H9 (cell line): ENCODE results near the gene SNX11. TPM values are rescaled to one million over a fixed set of nuclear protein-coding genes. Genes with fewer than 3 reads are reported as not detected.

ENCODE experiments used
- DNase-seq: peaks from one replicate; pipeline ENCODE4 v3.0.0-alpha.2; 2017
- H2AFZ ChIP-seq: one replicate; pipeline ENCODE4 v1.6.1; 2013; ENCODE audit warnings: mild to moderate bottlenecking, low read length, control low read depth, moderate library complexity
- H2AK5ac ChIP-seq: 2 replicates; pipeline ENCODE4 v1.6.1; 2013; ENCODE audit warnings: low read length, control low read depth, mixed read lengths; ENCODE audit not compliant: insufficient read length
- H2BK120ac ChIP-seq: one replicate; pipeline ENCODE4 v1.6.1; 2013; ENCODE audit warnings: low read depth, mild to moderate bottlenecking, low read length, control low read depth, inconsistent platforms; ENCODE audit not compliant: poor library complexity, severe bottlenecking
- H2BK12ac ChIP-seq: 2 replicates; pipeline ENCODE4 v1.6.1; 2013; ENCODE audit warnings: low read length, control low read depth, mixed read lengths, low read depth; ENCODE audit not compliant: insufficient read length
- H2BK15ac ChIP-seq: 2 replicates; pipeline ENCODE4 v1.6.1; 2013; ENCODE audit warnings: low read depth, low read length, control low read depth
- H2BK20ac ChIP-seq: one replicate; pipeline ENCODE4 v1.6.1; 2013; ENCODE audit warnings: low read depth, mild to moderate bottlenecking, low read length, control low read depth, inconsistent platforms; ENCODE audit not compliant: poor library complexity, severe bottlenecking
- H2BK5ac ChIP-seq: 2 replicates; pipeline ENCODE4 v1.6.1; 2013; ENCODE audit warnings: low read length, control low read depth, mixed read lengths; ENCODE audit not compliant: insufficient read length
- H3K14ac ChIP-seq: 2 replicates; pipeline ENCODE4 v1.6.1; 2013; ENCODE audit warnings: low read length, control low read depth; ENCODE audit not compliant: insufficient read depth
- H3K18ac ChIP-seq: 2 replicates; pipeline ENCODE4 v1.6.1; 2013; ENCODE audit warnings: low read depth, mild to moderate bottlenecking, mixed read lengths, low read length, control low read depth; ENCODE audit not compliant: insufficient read length
- H3K23ac ChIP-seq: 2 replicates; pipeline ENCODE4 v1.6.1; 2013; ENCODE audit warnings: low read length, control low read depth, mixed read lengths, low read depth; ENCODE audit not compliant: insufficient read length
- H3K23me2 ChIP-seq: 2 replicates; pipeline ENCODE4 v1.6.1; 2013; ENCODE audit warnings: low read depth, mild to moderate bottlenecking, mixed read lengths, low read length, control low read depth; ENCODE audit not compliant: insufficient read length, poor library complexity, severe bottlenecking
- H3K27ac ChIP-seq: 2 replicates; pipeline ENCODE4 v1.5.1; 2013; ENCODE audit warnings: low read length, control low read depth, mixed read lengths, low read depth; ENCODE audit not compliant: insufficient read length
- H3K27me3 ChIP-seq: 2 replicates; pipeline ENCODE4 v1.6.1; 2013; ENCODE audit warnings: low read length, control low read depth, inconsistent platforms; ENCODE audit not compliant: insufficient read depth
- H3K4ac ChIP-seq: 2 replicates; pipeline ENCODE4 v1.6.1; 2013; ENCODE audit warnings: low read depth, mild to moderate bottlenecking, control low read depth, inconsistent platforms, low read length, moderate library complexity
- H3K4me1 ChIP-seq: 2 replicates; pipeline ENCODE4 v1.6.1; 2013; ENCODE audit warnings: low read length, control low read depth, inconsistent platforms; ENCODE audit not compliant: insufficient read depth
- H3K4me2 ChIP-seq: 2 replicates; pipeline ENCODE4 v1.6.1; 2013; ENCODE audit warnings: low read length, control low read depth, mixed read lengths; ENCODE audit not compliant: insufficient read length, insufficient read depth
- H3K56ac ChIP-seq: 2 replicates; pipeline ENCODE4 v1.6.1; 2013; ENCODE audit warnings: low read depth, mild to moderate bottlenecking, mixed read lengths, low read length, control low read depth; ENCODE audit not compliant: insufficient read length
- H3K79me1 ChIP-seq: 2 replicates; pipeline ENCODE4 v1.6.1; 2013; ENCODE audit warnings: low read depth, mild to moderate bottlenecking, moderate library complexity, low read length, control low read depth, inconsistent platforms; ENCODE audit not compliant: insufficient read depth, poor library complexity, severe bottlenecking
- H3K79me2 ChIP-seq: 2 replicates; pipeline ENCODE4 v1.6.1; 2013; ENCODE audit warnings: low read length, control low read depth, inconsistent platforms; ENCODE audit not compliant: insufficient read depth
- H3K9ac ChIP-seq: 2 replicates; pipeline ENCODE4 v1.6.1; 2013; ENCODE audit warnings: low read length, control low read depth, mixed read lengths; ENCODE audit not compliant: insufficient read length; ENCODE audit errors: extremely low read depth
- H3K9me3 ChIP-seq: one replicate; pipeline ENCODE4 v1.6.1; 2013; ENCODE audit warnings: low read depth, low read length, inconsistent platforms; ENCODE audit not compliant: control insufficient read depth
- H3T11ph ChIP-seq: one replicate; pipeline ENCODE4 v1.6.1; 2013; ENCODE audit warnings: mild to moderate bottlenecking, low read length, control low read depth, inconsistent platforms
- H4K20me1 ChIP-seq: one replicate; pipeline ENCODE4 v1.6.1; 2013; ENCODE audit not compliant: control insufficient read depth, insufficient read length, insufficient read depth
- H4K5ac ChIP-seq: 2 replicates; pipeline ENCODE4 v1.6.1; 2013; ENCODE audit warnings: low read depth, mild to moderate bottlenecking, mixed read lengths, low read length, control low read depth; ENCODE audit not compliant: insufficient read length
- H4K8ac ChIP-seq: replicated peaks from 2 replicates; pipeline ENCODE4 v1.6.1; 2013; ENCODE audit warnings: low read length, control low read depth, mixed read lengths, low read depth; ENCODE audit not compliant: insufficient read length
- H4K91ac ChIP-seq: 2 replicates; pipeline ENCODE4 v1.6.1; 2013; ENCODE audit warnings: low read depth, mild to moderate bottlenecking, moderate library complexity, mixed read lengths, low read length, control low read depth; ENCODE audit not compliant: insufficient read length
- H3K27ac Mint-ChIP-seq, 3 experiments: 2 replicates in 2 of 3; 3 replicates in 1 of 3; pipeline ENCODE4 v1.8.0; 2020 to 2021; ENCODE audit warnings: mixed read lengths in 3 of 3, mild to moderate bottlenecking in 1 of 3, moderate library complexity in 1 of 3
- H3K27me3 Mint-ChIP-seq: 2 replicates; pipeline ENCODE4 v1.8.0; 2021; ENCODE audit warnings: low read depth, mild to moderate bottlenecking, moderate library complexity, mixed read lengths
- H3K36me3 Mint-ChIP-seq, 3 experiments: 2 replicates in 2 of 3; 3 replicates in 1 of 3; pipeline ENCODE4 v1.8.0; 2020 to 2021; ENCODE audit warnings: low read depth in 3 of 3, mixed read lengths in 3 of 3; ENCODE audit not compliant: insufficient read depth in 1 of 3
- H3K4me1 Mint-ChIP-seq, 2 experiments: 2 replicates each; pipeline ENCODE4 v1.8.0; 2020; ENCODE audit warnings: mixed read lengths in 2 of 2
- H3K4me3 Mint-ChIP-seq, 2 experiments: 2 replicates in 1 of 2; 3 replicates in 1 of 2; pipeline ENCODE4 v1.8.0; 2020 to 2021; ENCODE audit warnings: mild to moderate bottlenecking in 2 of 2, mixed read lengths in 2 of 2, moderate library complexity in 1 of 2
- H3K9me3 Mint-ChIP-seq, 2 experiments: 2 replicates in 1 of 2; 3 replicates in 1 of 2; pipeline ENCODE4 v1.8.0; 2020; ENCODE audit warnings: mild to moderate bottlenecking in 2 of 2, mixed read lengths in 2 of 2, moderate library complexity in 1 of 2
- WGBS: extraction: QIAGEN DNeasy Blood & Tissue Kit; methylation state at CpG from one replicate; pipeline ENCODE4 v1.1.7; 2013; ENCODE audit warnings: missing lambda C conversion rate, low lambda C conversion rate, mixed read lengths; ENCODE audit not compliant: insufficient read length; ENCODE audit errors: extremely low coverage; 5-methylcytosine and 5-hydroxymethylcytosine counted together
- total RNA-seq: library from RNA; stranded (reverse); gene quantifications from 2 replicates; pipeline ENCODE4 v1.2.1, GENCODE V29; 2021
- TF ChIP-seq, protein P1 (sequence below): fragments of 200-600 bp; sonication (generic); conservative IDR thresholded peaks from 3 replicates; pipeline ENCODE4 v1.8.0; 2021; ENCODE audit warnings: antibody characterized with exemption, mild to moderate bottlenecking

SNX11 gene
- total RNA-seq, 1 experiment from 2014 or later: 20.0 TPM

DNA sequence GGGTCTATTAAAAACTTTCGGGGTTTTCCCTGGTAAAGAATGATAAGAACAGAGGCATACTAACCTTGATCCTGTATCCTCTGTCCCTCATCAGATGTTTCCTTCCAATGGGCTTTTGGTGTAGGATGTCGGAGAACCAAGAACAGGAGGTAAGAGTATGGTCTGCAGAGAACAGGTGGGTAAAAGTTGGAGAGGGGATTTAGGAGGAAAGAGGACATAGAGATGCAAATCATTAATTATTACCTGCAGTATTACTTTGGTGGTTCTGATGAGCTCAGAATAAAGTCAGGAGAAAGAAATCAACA lies 4.3 kb downstream of the SNX11 start:
- Mint-ChIP-seq H3K27ac (no peak overlapping the region), H3K4me1 (peaks cover 10% of the 10 kb centered on the region in 2 experiments), H3K4me3 (no peak overlapping the region), H3K9me3 (no peaks in the 10 kb centered on the region), H3K36me3 (peaks cover 4 to 27% (median 26%) of the 10 kb centered on the region in 3 experiments; a peak in 6 of 7 replicates), H3K27me3 (no peaks in the 10 kb centered on the region)
- H2AFZ ChIP-seq: no peak overlapping the region
- WGBS: no CpG with 5 or more reads among the region's 2 CpGs
- H2BK120ac ChIP-seq: no peak overlapping the region
- H3K27me3 ChIP-seq: no peaks in the 10 kb centered on the region
- no peak overlapping the region for H3T11ph ChIP-seq
- H3K9ac ChIP-seq: no peak overlapping the region
- H3K56ac ChIP-seq: no peak overlapping the region
- no peak overlapping the region for H2AK5ac ChIP-seq
- H3K27ac ChIP-seq: no peak overlapping the region
- TF ChIP-seq, protein P1, sequence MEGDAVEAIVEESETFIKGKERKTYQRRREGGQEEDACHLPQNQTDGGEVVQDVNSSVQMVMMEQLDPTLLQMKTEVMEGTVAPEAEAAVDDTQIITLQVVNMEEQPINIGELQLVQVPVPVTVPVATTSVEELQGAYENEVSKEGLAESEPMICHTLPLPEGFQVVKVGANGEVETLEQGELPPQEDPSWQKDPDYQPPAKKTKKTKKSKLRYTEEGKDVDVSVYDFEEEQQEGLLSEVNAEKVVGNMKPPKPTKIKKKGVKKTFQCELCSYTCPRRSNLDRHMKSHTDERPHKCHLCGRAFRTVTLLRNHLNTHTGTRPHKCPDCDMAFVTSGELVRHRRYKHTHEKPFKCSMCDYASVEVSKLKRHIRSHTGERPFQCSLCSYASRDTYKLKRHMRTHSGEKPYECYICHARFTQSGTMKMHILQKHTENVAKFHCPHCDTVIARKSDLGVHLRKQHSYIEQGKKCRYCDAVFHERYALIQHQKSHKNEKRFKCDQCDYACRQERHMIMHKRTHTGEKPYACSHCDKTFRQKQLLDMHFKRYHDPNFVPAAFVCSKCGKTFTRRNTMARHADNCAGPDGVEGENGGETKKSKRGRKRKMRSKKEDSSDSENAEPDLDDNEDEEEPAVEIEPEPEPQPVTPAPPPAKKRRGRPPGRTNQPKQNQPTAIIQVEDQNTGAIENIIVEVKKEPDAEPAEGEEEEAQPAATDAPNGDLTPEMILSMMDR: no peak
- no peak overlapping the region for H2BK20ac ChIP-seq
- no peak overlapping the region for H2BK12ac ChIP-seq
- H3K23ac ChIP-seq: no peak overlapping the region
- peaks cover 4% of the 10 kb centered on the region for H3K79me1 ChIP-seq
- H2BK15ac ChIP-seq: no peak overlapping the region
- no peak overlapping the region for H4K91ac ChIP-seq
- no peak overlapping the region for H3K4me2 ChIP-seq
- no peak overlapping the region for H3K14ac ChIP-seq
- no peak overlapping the region for H3K18ac ChIP-seq
- H4K20me1 ChIP-seq: no peaks in the 10 kb centered on the region
- no peaks in the 10 kb centered on the region for H3K9me3 ChIP-seq
- H3K4me1 ChIP-seq: peaks cover 4% of the 10 kb centered on the region; the same call in 1 of the 2 replicates
- DNase-seq: no peak
- H2BK5ac ChIP-seq: no peak overlapping the region
- no peak overlapping the region for H3K4ac ChIP-seq
- peaks cover 3% of the 10 kb centered on the region for H3K23me2 ChIP-seq
- H4K5ac ChIP-seq: no peak overlapping the region
- H3K79me2 ChIP-seq: peaks cover 8% of the 10 kb centered on the region; the same call in 1 of the 2 replicates
- no peak overlapping the region for H4K8ac ChIP-seq
